Subcutaneous adipose tissue (tissue), 4 donors: Measurements from ENCODE around the gene L3MBTL2. TPM values are rescaled to one million over a fixed set of nuclear protein-coding genes. Genes with fewer than 3 reads are reported as not detected.

Experiments used
- CTCF ChIP-seq: fragments of 450-650 bp; IDR thresholded peaks from one replicate; pipeline ENCODE4 v1.5.1; 2016; ENCODE audit warnings: low read depth, mild to moderate bottlenecking, control low read depth, antibody characterized with exemption, moderate library complexity
- total RNA-seq, 4 donors: library from RNA; depleted of rRNA; stranded (reverse); fragments of >200 nt; gene quantifications; one replicate each; pipeline ENCODE4 v1.1.0, GENCODE V29; 2016

Gene L3MBTL2
- total RNA-seq, 4 donors from 2014 or later, result 7.0 to 19.4 (median 12.4) TPM

- no peak for TF ChIP-seq CTCF
These were observed 7.8 kb upstream of the L3MBTL2 start for GRCh38 chr22:41197038-41197972.

- TF ChIP-seq CTCF, result no peak
These were observed 7.0 kb upstream of the L3MBTL2 start for GRCh38 chr22:41198027-41198580.

- TF ChIP-seq CTCF, result no peak
These were observed 4.0 kb upstream of the L3MBTL2 start for GRCh38 chr22:41201141-41201540.

- no peak for TF ChIP-seq CTCF
These were observed 2.0 kb upstream of the L3MBTL2 start for GRCh38 chr22:41203118-41203517.

GRCh38 chr22:41204066-41204465 is 1.0 kb upstream of the L3MBTL2 start:
- TF ChIP-seq CTCF, result no peak

- TF ChIP-seq CTCF, result no peak
These were observed 1.6 kb downstream of the L3MBTL2 start for GRCh38 chr22:41206719-41207118.

GRCh38 chr22:41215409-41215808 is 10.3 kb downstream of the L3MBTL2 start:
- no peak for TF ChIP-seq CTCF
